AG04449 (cell line): ENCODE results near the gene LKAAEAR1.

ENCODE experiments used
- CTCF ChIA-PET: fragments of 350-600 bp; formaldehyde crosslinking; extraction: SDS; loops from one replicate; lab custom pipeline; 2021; ENCODE audit warnings: antibody characterized with exemption; lab: Yijun Ruan, JAX
- POLR2A ChIA-PET: fragments of 400-600, 350-600 bp; formaldehyde crosslinking; extraction: SDS; loops from one replicate; lab custom pipeline; 2020; ENCODE audit warnings: antibody characterized with exemption, inconsistent platforms; lab: Yijun Ruan, JAX
- DNase-seq: peaks from one replicate; pipeline ENCODE4 v3.0.0-alpha.2; 2010; ENCODE audit warnings: low read depth, low spot score
- H3K4me3 ChIP-seq: 2 replicates; pipeline ENCODE4 v1.5.1; 2011; ENCODE audit warnings: low read depth, mild to moderate bottlenecking, control low read depth, low read length
- CTCF ChIP-seq: IDR thresholded peaks from one replicate; pipeline ENCODE4 v1.5.1; 2011; ENCODE audit warnings: mild to moderate bottlenecking, moderate library complexity, low read length, control low read depth, inconsistent platforms; ENCODE audit not compliant: insufficient read depth; ENCODE audit errors: missing control alignments

LKAAEAR1 gene

GRCh38 chr20:64069209-64069613 lies 15.0 kb downstream of the LKAAEAR1 start:
- no peak for TF ChIP-seq CTCF
- CTCF ChIA-PET = interaction anchor here (0.7 to 2.1 kb wide), 8 partner anchors 9 to 51 kb away, joined by 3 to 6 read pairs (median 4); partner anchors contain the start of genes LKAAEAR1, OPRL1 and RGS19
- POLR2A ChIA-PET = interaction anchor here (1.3 kb wide), 1 partner anchor 10 kb away, joined by 7 read pairs; the partner anchor contains the start of genes OPRL1 and RGS19

GRCh38 chr20:64068386-64069208 lies 15.6 kb downstream of the LKAAEAR1 start:
- no peak for DNase-seq
- POLR2A ChIA-PET = interaction anchor here (1.3 kb wide), 1 partner anchor 10 kb away, joined by 7 read pairs; the partner anchor contains the start of genes OPRL1 and RGS19
- CTCF ChIA-PET = interaction anchor here (0.7 to 2.1 kb wide), 8 partner anchors 9 to 30 kb away, joined by 3 to 6 read pairs (median 4); partner anchors contain the start of genes LKAAEAR1, OPRL1 and RGS19
- no peak for TF ChIP-seq CTCF
- H3K4me3 ChIP-seq = no peak overlapping the region

More at GRCh38 chr20:64069209-64069613, 15.0 kb downstream of the LKAAEAR1 start:
- no peak overlapping the region for H3K4me3 ChIP-seq
- DNase-seq = no peak

GRCh38 chr20:64067733-64068307 lies 16.4 kb downstream of the LKAAEAR1 start:
- no peak for TF ChIP-seq CTCF
- DNase-seq = no peak
- CTCF ChIA-PET = interaction anchor here (0.7 to 2.1 kb wide), 4 partner anchors 7 to 29 kb away, joined by 3 to 6 read pairs (median 4); partner anchors contain the start of genes LKAAEAR1, OPRL1 and RGS19
- H3K4me3 ChIP-seq = no peak overlapping the region
- POLR2A ChIA-PET = no interaction called here

- no peak for TF ChIP-seq CTCF
- no peak for DNase-seq
- ChIA-PET CTCF (interaction anchor here (1.0 to 2.1 kb wide), 4 partner anchors 8 to 16 kb away, joined by 3 to 6 read pairs (median 4); partner anchors contain the start of genes LKAAEAR1, OPRL1 and RGS19), POLR2A (interaction anchor here (0.8 kb wide), 1 partner anchor 94 kb away, joined by 3 read pairs; no protein-coding TSS in a partner anchor)
- H3K4me3 ChIP-seq = no peak overlapping the region
These were observed 17.1 kb downstream of the LKAAEAR1 start for GRCh38 chr20:64067005-64067632.

GRCh38 chr20:64065974-64066343 lies 18.2 kb downstream of the LKAAEAR1 start:
- no peak for DNase-seq
- CTCF ChIA-PET = interaction anchor here (0.8 to 1.6 kb wide), 5 partner anchors 8 to 55 kb away, joined by 3 to 4 read pairs (median 3); partner anchors contain the start of gene LKAAEAR1

More at GRCh38 chr20:64065974-64066343, 18.2 kb downstream of the LKAAEAR1 start:
- no peak for TF ChIP-seq CTCF
- no peak overlapping the region for H3K4me3 ChIP-seq
- POLR2A ChIA-PET = interaction anchor here (1.0 kb wide), 1 partner anchor 14 kb away, joined by 3 read pairs; the partner anchor contains the start of genes OPRL1 and RGS19
